HG03378 (cell line): ENCODE measurements around the gene LHFPL2.

Experiments
- ATAC-seq: cut with Tn5 transposase; IDR thresholded peaks from one replicate; pipeline ENCODE4 v1.9.1; 2021; ENCODE audit warnings: mild to moderate bottlenecking, moderate library complexity; ENCODE audit not compliant: unreplicated experiment

Gene LHFPL2

DNA sequence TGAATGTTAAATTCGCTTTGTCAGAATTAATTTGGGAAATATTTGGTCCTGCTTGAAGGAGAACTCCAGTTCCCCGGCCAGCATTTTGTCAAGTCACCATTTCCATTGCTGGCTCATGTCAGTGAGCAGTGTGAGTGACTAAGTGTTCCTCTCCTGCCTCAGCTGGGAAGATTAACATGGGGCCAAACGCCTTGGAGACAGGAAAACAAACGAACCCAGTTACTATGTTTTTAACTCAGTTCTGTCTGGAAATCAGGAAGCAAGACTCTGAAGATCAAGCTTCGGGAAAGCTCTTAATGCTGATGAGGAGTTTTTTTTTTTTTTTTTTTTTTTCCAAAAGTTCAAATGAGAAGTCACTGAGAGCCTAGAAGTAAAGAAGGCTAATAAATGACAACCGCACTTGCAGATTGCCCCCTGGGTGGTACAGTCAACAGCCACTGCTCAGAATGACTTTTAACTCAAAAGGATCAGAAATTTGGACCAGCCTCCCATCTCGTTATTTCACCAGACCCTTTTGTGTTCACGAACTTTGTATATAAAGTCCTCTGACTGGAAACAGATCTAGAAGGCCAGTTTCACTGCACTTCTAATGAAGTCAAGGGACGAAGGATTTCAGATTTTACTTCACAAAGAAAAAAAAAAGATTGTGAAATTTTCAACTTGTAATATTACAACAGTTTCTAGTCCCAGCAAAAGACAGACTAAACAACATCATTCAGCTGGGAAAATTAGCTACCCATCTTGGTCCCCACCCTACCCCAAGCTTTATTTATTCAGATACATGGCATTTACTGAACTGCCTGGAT lies 121.3 kb downstream of the LHFPL2 start:
- no peak for ATAC-seq

DNA sequence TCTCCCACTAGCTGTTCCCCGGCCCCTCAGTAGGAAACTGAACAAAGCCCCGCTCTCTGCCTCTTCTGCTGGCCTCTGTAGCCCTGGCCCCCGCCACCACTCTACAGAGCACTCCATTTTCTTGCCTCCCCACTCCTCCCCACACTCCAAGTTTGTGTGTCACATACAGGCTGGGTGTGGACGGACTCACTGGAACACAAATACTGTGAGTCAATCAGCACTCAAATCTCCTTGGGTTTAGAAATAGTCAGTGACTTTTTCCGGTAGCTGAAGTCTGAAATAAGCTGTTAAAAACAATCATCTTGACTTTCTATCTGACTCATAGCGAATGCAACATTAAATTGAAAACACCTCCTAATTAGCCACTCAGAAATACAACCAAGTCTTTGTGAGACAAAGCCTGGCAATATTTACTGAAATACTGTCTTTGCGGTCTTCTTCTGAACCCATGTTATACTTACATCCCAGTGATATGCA lies 122.5 kb downstream of the LHFPL2 start:
- no peak for ATAC-seq

DNA sequence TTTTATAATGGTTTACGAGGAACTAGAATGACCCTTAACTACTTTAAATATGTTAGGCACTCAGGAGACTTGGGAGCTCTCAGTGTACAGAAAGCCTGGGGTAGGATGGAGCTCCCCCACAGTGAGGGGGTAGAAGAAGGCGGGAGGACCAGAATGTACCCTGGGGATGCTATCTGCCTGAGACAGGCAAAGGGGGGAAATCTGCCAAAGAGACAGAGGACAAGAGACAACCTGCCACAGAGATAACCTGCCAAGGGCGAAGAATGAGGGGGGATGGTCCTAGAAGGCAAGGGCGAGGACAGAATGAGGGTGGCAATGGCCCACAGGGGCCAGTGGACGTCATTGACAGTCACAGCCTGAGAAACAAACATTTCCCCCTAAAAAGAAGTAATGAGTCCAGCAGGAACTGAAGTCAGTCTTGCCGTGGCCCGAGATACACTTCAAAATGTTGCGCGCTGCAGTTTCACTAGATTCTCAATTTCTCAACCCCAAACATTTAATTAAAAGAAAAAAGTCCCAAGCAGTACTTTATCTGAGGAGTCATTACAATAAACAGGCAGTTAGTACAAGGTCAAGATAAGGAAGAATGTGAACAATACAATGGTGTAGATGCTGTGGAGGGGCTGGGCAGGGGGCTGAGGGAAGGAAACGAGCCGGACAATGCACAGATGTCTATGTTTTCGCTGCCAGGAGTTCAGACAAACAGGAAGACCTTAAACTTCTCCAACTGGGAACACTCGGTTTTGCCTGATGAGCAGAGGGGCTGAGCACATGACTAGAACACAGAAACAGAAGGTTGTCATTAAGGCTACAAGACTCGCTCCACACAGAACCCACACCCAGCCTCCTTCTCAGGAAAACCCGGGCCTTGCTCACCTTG lies 125.0 kb downstream of the LHFPL2 start:
- ATAC-seq = no peak

DNA sequence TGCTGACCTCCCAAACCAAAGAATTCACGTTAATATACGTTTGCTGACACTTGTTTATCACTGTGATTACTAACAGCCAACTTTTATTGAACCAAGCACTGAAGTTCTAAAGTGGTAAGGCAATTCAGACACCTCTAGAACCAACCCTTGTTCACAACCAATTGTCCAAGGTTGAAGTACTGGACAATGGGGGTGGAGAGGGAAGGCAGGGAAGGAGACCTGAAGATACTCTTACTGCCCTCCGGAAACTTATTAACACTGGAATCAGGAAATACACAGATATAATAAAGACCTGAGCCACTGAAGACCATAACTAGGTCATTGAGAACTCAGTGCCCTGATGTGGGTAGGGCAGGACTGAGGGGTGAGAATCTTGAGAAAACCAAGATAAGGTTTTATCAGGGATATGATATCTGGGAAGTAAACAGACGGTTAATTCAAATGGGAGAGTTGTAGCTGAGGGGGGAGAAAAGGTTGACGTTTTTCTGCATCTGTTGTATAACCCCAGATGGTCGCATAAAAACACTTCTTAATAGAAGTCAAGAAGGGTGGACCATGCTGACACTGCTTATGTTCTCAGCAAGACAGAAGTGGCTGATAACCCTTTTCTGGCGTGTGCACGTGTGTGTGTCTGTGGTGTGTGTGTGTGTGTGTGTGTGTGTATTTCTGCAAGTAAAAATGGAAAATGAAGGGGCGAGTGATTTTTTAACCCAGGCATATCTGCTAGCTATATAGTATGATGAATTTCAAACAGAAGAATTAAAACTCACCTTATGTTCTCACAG lies 125.9 kb downstream of the LHFPL2 start:
- ATAC-seq = no peak

DNA sequence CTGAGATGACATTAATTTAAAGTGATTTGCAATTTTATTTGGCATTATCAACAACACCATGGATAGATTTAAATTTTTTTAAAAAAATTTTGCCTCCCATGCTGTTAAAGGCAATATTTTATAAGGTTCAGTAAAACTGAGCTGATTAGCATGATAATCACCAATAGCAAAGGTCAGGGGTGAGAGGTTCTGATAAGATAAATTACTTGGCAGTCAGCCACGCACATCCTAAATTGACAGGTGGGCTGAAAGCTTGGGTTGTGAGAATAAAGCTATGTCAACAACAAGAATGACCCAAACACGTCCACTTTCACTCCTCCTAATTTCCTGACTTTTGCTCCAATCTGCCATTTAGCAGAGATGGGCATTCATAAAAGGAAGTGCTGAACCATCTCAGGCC lies 127.1 kb downstream of the LHFPL2 start:
- ATAC-seq = no peak

DNA sequence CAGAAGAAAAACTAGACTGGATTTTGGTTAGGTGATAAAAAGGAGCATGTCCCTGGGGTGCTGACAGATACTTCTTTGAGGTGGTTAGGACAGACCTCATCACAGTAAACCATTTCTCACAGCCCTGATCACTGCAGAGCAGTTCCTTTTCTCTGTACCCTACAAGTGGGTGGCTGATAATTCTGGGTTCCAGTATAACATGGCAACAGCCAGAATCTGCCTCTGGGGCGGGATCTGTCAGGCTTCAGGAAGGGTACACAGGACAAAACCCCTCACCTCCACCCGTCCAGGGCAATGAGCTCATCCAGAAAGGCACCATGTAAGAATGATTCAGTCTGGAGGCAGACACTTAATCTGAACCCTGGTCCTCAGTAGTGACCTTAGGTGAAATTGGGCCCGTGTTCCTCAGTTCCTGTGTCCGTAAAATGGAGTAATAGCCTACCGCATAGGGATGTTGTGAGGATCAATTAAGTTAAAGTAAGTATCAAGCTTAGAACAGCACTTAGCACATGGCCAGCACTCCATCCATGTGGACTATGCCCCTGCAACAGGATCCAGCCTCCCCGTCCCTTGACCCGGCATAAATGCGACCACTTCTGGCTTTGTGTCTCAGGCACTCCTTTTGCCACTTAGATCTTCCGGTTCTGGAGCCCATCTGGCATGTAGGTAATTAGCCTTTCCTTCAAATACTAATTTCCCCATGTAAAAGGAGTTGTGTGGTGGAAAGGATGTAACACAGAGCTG lies 129.2 kb downstream of the LHFPL2 start:
- ATAC-seq = no peak

DNA sequence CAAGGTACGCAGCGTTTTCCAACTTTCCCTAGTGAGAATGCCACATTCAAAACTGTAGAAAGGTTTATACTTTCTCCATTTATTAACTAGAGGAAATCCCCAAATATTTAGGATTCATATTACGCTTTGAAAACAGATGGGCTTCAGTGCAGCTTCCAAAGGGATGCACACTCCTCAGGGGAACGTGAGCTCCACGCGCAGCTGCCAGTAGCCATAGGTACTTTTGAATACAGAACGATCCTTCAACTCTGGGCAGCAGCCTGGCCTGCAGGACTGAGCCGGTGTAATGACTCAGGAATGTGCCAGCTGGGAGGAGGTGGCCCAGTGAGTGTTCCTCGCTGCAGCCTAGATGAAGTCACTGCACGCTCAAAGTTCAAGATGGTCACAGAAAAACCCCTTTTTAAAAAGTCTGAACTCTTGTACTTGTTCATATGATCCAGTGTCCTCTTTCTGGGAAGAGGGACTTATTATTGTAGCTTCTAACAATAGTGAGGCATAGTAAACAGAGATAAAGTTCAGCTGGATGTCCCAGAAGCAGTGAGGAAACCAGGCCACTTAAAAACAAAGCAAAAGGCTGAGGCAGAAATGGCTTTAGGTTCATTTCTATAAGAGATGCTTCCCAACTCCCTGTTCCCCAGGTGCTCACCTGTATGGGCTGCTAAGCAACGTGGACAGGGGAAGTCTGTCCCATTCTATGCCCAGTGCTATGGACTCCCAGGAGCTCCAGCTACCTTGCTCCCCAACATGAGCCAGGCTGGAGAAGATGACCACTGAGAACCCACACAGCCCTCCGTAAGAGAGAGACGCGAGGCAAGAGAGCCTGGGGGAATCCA lies 130.0 kb downstream of the LHFPL2 start:
- ATAC-seq = no peak

DNA sequence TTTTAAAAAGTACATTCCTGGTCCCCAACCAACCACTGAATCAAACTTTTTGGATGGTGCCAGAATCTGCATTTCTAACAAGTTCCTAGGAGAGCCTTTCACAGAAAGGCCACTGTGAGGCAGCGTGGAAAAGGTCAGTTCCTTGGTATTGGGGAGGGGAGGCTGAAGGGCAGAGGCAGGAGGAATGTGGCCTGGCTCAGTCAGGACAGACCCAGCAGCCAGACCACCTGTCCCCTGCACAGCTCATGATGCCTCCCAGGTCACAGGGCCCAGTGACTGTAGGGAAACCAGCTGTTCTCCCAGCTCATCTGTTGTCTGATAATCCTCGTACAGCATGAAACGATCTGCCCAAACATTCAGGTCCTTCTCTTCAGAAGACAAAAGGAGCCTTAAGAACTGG lies 132.9 kb downstream of the LHFPL2 start:
- ATAC-seq = no peak

DNA sequence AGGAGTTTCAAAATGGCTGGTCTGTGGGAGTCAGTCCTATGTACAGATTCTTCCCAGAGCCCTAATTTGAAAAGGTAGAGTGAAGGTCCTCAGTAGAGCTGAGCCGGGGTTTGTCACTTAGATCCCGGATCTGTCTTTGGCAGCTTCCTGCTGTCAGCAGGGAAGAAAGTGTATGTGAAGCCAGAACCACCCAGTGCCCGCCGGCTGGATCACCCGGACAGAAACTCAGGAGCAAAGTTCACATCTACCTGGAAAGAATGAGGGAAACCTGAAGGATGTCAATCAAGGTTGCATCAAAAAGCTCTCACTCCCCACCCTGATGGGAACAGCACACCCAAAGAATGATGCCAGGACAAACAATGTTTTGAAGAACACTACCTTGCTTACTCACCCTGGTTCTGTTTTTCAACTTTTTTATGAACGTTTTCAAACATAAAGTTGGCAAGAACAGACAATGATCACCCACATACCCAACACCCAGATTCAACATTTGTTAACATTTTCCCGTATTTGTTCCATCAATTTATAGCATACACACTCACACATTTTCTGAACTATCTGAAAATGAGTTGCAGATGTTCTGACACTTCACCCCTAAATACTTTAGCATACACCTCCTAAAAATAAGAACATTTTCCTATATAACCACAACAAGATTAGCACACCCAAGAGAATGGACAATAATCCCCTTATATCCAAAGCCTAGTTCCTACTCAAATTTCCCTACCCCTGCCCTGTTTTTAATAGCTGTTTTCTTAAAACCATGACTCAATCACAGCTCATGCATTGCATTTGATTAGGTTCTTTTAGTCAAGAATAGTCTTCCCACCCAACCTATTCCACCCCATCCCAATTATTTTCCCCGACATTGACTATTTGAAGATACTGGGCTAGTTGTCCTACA lies 133.9 kb downstream of the LHFPL2 start:
- no peak for ATAC-seq

DNA sequence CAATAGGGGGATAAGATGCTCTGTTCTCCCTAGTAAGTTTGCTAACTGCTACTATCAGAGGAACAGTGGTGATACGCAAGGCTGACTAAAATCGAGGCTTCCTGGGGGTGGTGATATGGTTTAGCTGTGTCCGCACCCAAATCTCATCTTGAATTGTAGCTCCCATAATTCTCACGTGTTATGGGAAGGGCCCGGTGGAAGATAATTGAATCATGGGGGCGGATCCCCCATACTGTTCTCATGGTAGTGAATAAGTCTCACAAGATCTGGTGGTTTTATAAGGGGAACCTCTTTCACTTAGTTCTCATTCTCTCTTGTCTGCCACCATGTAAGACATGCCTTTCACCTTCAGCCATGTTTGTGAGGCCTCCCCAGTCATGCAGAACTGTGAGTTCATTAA lies 135.1 kb downstream of the LHFPL2 start:
- ATAC-seq = no peak

DNA sequence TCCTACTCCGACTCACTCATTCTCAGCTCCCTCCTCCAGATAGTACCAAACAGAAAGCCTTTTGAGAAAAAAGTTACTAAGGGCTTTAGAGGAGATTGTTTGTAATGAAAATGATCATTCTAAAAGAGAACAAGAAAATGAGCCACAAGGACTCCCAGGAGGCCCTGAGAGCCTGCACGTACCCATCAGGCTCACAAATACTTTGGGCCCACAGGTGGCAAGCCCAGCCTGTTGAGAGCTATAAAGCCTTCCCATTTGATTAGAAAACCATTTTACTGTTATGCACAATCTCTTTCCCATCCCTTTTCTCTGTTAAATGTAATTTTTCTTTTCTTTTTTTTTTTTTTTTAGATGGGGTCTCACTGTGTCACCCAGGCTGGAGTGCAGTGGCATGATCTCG lies 136.1 kb downstream of the LHFPL2 start:
- no peak for ATAC-seq

DNA sequence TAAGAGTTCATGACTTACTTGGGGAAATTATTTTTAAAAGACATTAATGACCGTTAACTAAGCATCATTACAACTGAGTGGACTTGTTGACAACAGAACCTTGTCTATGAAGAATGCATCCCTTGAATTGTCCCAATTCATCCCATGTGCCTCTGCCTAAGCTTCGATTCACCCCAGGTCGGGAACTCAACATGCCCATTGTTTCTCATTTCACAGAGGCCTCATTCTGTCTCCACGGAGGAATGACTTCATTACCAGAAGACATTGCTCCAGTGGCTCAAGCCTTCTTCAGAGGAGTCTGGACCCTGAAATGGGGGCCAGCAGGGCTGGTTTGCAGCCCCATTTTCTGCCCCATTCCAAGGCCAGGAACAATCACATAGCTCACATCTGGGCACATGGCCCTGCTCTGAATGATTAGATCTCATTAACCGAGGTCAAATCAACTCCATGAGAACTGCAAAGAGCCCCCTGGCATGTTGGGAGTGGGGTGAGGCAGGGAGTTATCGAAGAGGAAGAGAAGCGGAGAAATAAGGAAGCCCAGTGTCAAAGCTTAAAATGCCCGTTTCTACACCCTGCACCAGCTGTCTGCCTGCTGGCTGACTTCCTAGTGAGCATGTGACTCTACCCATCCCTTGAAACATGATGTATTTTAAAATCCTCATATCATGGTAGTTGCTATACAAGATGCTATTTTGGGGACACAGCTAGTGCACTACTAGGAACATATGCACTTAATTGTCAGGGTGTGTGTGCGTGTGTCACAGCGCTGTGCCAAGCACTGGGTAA lies 137.3 kb downstream of the LHFPL2 start:
- ATAC-seq = no peak

DNA sequence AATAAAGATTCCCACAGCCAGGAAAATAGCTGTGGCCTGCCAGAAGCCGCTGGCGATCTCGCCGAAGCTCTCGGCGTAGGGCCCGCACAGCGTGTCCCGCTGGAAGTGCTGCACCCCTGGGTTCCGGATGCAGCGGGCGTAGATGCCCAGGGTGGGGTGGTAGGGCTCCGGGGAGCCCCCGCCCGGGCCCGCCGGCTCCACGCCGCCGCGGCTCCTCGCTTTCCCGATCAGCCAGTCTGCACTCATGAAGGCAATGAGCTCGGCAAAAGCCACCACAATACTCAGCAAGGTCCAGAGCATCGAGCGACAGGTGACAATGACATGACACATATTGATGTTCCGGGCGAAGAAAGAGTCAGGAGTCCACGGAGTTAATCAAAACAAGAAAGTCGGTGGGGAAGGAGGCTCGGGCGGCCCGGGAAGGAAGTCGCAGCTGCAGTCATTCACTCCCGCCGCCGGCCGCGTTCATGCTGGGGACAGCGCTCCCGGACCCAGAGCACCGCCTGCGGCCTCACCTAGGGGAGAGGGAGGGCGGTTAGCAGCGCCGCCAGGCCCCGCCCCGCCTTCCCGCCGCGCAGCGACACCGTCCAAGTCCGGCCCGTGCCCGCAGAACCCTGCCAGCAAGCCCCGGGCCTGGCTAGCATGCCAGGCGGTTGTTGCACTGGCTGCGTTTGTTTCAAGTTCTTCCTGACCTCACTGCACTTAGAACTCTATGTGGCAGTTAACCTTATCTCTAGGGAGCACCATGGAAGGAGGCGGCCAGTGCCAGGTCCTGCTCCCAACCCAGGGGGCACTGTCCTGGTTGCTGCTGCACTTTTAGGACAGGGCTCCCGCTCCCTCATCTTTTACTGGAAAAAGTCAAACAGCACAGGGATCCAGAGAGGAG lies 138.4 kb downstream of the LHFPL2 start:
- no peak for ATAC-seq

DNA sequence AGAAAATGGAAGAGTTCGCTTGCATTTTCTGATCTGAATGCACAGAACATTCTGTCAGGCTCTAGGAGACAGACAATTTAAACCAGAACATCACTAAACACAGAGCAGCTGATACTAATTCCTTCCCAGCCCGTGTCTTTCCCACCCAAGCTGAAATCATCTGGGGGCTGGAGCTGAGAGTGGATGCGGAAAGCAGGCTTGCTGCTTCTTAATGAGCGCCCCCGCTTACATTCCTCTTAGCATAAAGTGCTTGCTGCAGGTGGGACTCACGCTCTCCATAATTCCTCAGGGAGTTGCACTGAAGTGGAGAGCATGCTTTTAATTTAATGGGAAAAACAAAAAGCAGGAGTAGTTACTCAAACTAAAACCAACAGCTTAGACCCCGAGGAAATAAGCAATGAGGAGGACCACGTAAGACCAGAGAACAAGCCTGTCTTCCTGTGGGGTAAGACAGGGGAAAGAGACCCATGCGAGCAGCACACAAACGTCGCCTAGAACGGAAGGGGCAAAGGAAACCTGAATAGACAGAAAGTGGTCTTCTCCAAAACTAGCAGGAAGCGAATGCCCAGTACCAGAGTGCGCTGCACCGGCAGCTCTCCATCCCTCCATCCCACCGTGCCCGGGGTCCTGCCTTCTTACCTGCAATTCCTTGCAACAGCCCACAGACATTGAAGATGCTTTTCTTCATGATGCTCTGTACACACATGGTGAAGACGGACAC lies 139.3 kb downstream of the LHFPL2 start:
- no peak for ATAC-seq

DNA sequence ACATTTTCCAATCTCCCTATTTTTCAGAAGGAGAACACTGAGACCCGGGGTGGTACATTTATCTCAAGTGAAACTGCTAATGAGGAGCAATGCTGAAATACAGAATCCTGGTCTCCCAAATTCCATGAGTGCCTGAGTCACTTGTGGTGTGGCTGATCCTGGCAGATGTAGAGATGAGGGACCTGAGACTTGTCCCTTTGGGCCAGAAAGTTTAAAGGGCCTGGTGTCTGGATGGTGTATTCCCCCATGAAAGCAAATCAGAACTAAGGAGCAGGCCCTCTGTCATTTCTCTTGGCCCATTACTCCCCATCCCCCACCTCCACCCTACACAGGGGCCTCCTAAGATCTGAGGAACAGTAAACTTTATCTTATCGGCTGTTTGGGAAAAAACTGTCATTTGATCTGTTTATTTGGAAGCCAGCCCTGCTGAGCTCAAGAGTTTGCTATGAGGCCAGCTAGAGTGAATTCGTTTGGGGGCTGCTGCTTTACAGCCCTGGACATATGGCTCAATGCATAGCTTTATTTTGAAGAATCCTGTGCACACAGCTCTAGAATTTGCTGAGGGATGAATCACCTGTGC lies 140.3 kb downstream of the LHFPL2 start:
- ATAC-seq = no peak

DNA sequence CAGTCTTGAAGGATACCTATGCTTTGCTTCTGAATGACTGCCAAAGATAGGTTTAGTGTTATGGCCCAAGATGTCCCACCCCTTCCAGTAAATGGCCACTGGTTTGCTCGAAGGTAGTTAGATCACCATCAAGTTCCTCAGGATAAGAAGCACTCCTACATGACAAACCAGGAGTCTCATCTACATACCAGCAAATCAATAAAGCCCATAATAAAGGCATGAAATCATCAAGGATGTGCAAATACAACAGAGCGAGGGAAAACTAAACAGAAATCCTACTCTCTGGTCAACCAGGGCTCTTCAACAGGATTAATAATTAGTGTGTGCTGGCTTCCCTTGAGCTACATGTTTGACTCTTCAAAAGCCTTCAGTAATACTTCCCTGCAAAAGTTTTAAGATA lies 141.0 kb downstream of the LHFPL2 start:
- no peak for ATAC-seq
